H1 (cell line): ENCODE data around the gene SLC44A1. TPM values are rescaled to one million over a fixed set of nuclear protein-coding genes. Genes with fewer than 3 reads are reported as not detected.
A peak's percentile ranks its signal among the peaks of the same experiment; 100 is the strongest.

Source experiments
- CTCF ChIA-PET: fragments of 300-600 bp; sonication (Branson Sonifier 250); formaldehyde crosslinking; loops from one replicate; lab custom pipeline; 2021; ENCODE audit not compliant: partially characterized antibody; lab: Charles Lee
- POLR2A ChIA-PET: fragments of 300-600 bp; sonication (Branson Sonifier 250); formaldehyde crosslinking; loops from one replicate; lab custom pipeline; 2021; ENCODE audit warnings: inconsistent platforms; ENCODE audit not compliant: partially characterized antibody; lab: Charles Lee
- DNase-seq, 2 experiments: peaks; one replicate each; pipeline versions ENCODE4 v3.0.0 to v3.0.0-alpha.2; 2010 to 2022; ENCODE audit warnings: low spot score in 2 of 2, low read depth in 1 of 2, mixed read lengths in 1 of 2
- FAIRE-seq: peaks from 2 replicates; lab custom pipeline; 2011; peaks lifted over from hg19 to GRCh38; lab: Jason Lieb, UNC
- H2AFZ ChIP-seq: 2 replicates; pipeline ENCODE4 v1.8.1; 2012; ENCODE audit warnings: low read length, inconsistent platforms
- H2AK5ac ChIP-seq: 2 replicates; pipeline ENCODE4 v1.6.1; 2013; ENCODE audit warnings: low read depth, low read length
- H2BK120ac ChIP-seq: replicated peaks from 2 replicates; pipeline ENCODE3; 2013; ENCODE audit warnings: low read depth, low read length, inconsistent platforms
- H2BK12ac ChIP-seq: 2 replicates; pipeline ENCODE4 v1.6.1; 2013; ENCODE audit warnings: low read depth, low read length
- H2BK15ac ChIP-seq: 2 replicates; pipeline ENCODE4 v1.6.1; 2013; ENCODE audit warnings: low read length
- H2BK20ac ChIP-seq: 2 replicates; pipeline ENCODE4 v1.6.1; 2013; ENCODE audit warnings: low read length
- H2BK5ac ChIP-seq: 2 replicates; pipeline ENCODE4 v1.6.1; 2013; ENCODE audit warnings: low read depth, low read length
- H3K14ac ChIP-seq: 2 replicates; pipeline ENCODE4 v1.6.1; 2013; ENCODE audit warnings: inconsistent platforms; ENCODE audit not compliant: insufficient read length
- H3K18ac ChIP-seq: 2 replicates; pipeline ENCODE4 v1.6.1; 2013; ENCODE audit warnings: low read length; ENCODE audit errors: extremely low read depth
- H3K23ac ChIP-seq: 2 replicates; pipeline ENCODE4 v1.6.1; 2013; ENCODE audit warnings: inconsistent platforms; ENCODE audit not compliant: insufficient read length
- H3K23me2 ChIP-seq: 2 replicates; pipeline ENCODE4 v1.6.1; 2013; ENCODE audit warnings: low read depth, low read length
- H3K27ac ChIP-seq: 2 replicates; pipeline ENCODE4 v1.6.1; 2011; ENCODE audit warnings: low read depth, low read length, inconsistent platforms
- H3K27me3 ChIP-seq, 4 experiments: replicated peaks in 1 of 4; 1 replicate in 1 of 4; 2 replicates in 3 of 4; pipeline versions ENCODE4 v1.6.1 to v1.8.1; 2011 to 2013; ENCODE audit warnings: low read length in 3 of 4, mild to moderate bottlenecking in 3 of 4, inconsistent platforms in 2 of 4, mixed read lengths in 2 of 4, moderate library complexity in 1 of 4; ENCODE audit not compliant: control insufficient read depth in 3 of 4, insufficient read depth in 3 of 4; ENCODE audit errors: extremely low read depth in 1 of 4
- H3K36me3 ChIP-seq, 4 experiments: 2 replicates each; pipeline versions ENCODE4 v1.6.1 to v1.8.1; 2011 to 2013; ENCODE audit warnings: mild to moderate bottlenecking in 4 of 4, low read length in 3 of 4, moderate library complexity in 2 of 4, control low read depth in 1 of 4, inconsistent platforms in 1 of 4; ENCODE audit not compliant: insufficient read depth in 4 of 4, control insufficient read depth in 2 of 4
- H3K4ac ChIP-seq: replicated peaks from 2 replicates; pipeline ENCODE3; 2013; ENCODE audit warnings: low read length, low read depth, mixed read lengths, inconsistent platforms; ENCODE audit not compliant: insufficient read length
- H3K4me1 ChIP-seq, 4 experiments: replicated peaks in 1 of 4; 1 replicate in 1 of 4; 2 replicates in 3 of 4; pipeline versions ENCODE4 v1.6.1 to v1.8.1; 2011 to 2013; ENCODE audit warnings: low read length in 3 of 4, inconsistent platforms in 2 of 4, mixed read lengths in 1 of 4; ENCODE audit not compliant: insufficient read depth in 4 of 4, control insufficient read depth in 3 of 4
- H3K4me2 ChIP-seq, 2 experiments: 2 replicates each; pipeline versions ENCODE4 v1.6.1 to v1.8.1; 2011 to 2013; ENCODE audit warnings: low read depth in 2 of 2, low read length in 2 of 2, control low read depth in 1 of 2, inconsistent platforms in 1 of 2, mild to moderate bottlenecking in 1 of 2; ENCODE audit not compliant: insufficient read depth in 1 of 2
- H3K4me3 ChIP-seq, 4 experiments: fragments of 200-600, 300-600 bp in 1 of 4; sonication (generic), shearing (Covaris generic), sonication (Bioruptor Twin) in 1 of 4; 2 replicates each; pipeline versions ENCODE4 v1.5.1 to v1.8.1; 2011 to 2016; ENCODE audit warnings: low read length in 4 of 4, low read depth in 3 of 4, control low read depth in 2 of 4, inconsistent platforms in 2 of 4, mild to moderate bottlenecking in 2 of 4, mixed read lengths in 1 of 4, moderate library complexity in 1 of 4; ENCODE audit not compliant: insufficient read depth in 2 of 4; ENCODE audit errors: extremely low read depth in 1 of 4
- H3K56ac ChIP-seq: replicated peaks from 2 replicates; pipeline ENCODE3; 2013; ENCODE audit warnings: low read depth, mild to moderate bottlenecking, mixed read lengths, low read length, inconsistent platforms; ENCODE audit not compliant: insufficient read length
- H3K79me1 ChIP-seq: 2 replicates; pipeline ENCODE4 v1.6.1; 2013; ENCODE audit warnings: low read depth, low read length, control low read depth
- H3K79me2 ChIP-seq, 2 experiments: 2 replicates each; pipeline versions ENCODE4 v1.6.1 to v1.8.1; 2012 to 2013; ENCODE audit warnings: low read length in 2 of 2, mild to moderate bottlenecking in 2 of 2, inconsistent platforms in 1 of 2; ENCODE audit not compliant: insufficient read depth in 2 of 2, control insufficient read depth in 1 of 2
- H3K9ac ChIP-seq, 4 experiments: replicated peaks in 1 of 4; 1 replicate in 1 of 4; 2 replicates in 3 of 4; pipeline versions ENCODE4 v1.6.1 to v1.8.1; 2011 to 2013; ENCODE audit warnings: low read depth in 3 of 4, low read length in 3 of 4, control low read depth in 2 of 4, mild to moderate bottlenecking in 2 of 4, moderate library complexity in 2 of 4, inconsistent platforms in 1 of 4; ENCODE audit errors: extremely low read depth in 1 of 4
- H3K9me3 ChIP-seq, 2 experiments: 2 replicates each; pipeline versions ENCODE4 v1.6.1 to v1.8.1; 2012 to 2013; ENCODE audit warnings: mild to moderate bottlenecking in 2 of 2, moderate library complexity in 2 of 2, control low read depth in 1 of 2, inconsistent platforms in 1 of 2, low read depth in 1 of 2, low read length in 1 of 2, mixed read lengths in 1 of 2; ENCODE audit not compliant: insufficient read depth in 2 of 2
- H4K20me1 ChIP-seq, 2 experiments: replicated peaks in 1 of 2; 2 replicates each; pipeline versions ENCODE3 to v1.8.1; 2011 to 2013; ENCODE audit warnings: inconsistent platforms in 2 of 2, low read length in 2 of 2, mild to moderate bottlenecking in 1 of 2; ENCODE audit not compliant: insufficient read depth in 2 of 2, control insufficient read depth in 1 of 2
- H4K5ac ChIP-seq: 2 replicates; pipeline ENCODE4 v1.6.1; 2013; ENCODE audit warnings: low read length, low read depth, mixed read lengths, inconsistent platforms; ENCODE audit not compliant: insufficient read length
- H4K8ac ChIP-seq: 2 replicates; pipeline ENCODE4 v1.8.0; 2013; ENCODE audit warnings: mild to moderate bottlenecking, moderate library complexity, low read length, inconsistent platforms; ENCODE audit not compliant: insufficient read depth; ENCODE audit errors: extremely low read depth
- H4K91ac ChIP-seq: replicated peaks from 2 replicates; pipeline ENCODE3; 2013; ENCODE audit warnings: low read length, mixed read lengths, inconsistent platforms; ENCODE audit not compliant: insufficient read length
- CEBPB ChIP-seq: IDR thresholded peaks from 2 replicates; pipeline ENCODE4 v1.6.1; 2012; ENCODE audit warnings: low read depth, low read length
- CREB1 ChIP-seq: IDR thresholded peaks from 2 replicates; pipeline ENCODE4 v1.6.1; 2012; ENCODE audit warnings: inconsistent platforms
- CTBP2 ChIP-seq: IDR thresholded peaks from 2 replicates; pipeline ENCODE4 v1.7.0; 2011; ENCODE audit warnings: borderline replicate concordance, mild to moderate bottlenecking, moderate library complexity, mixed read lengths, low read length; ENCODE audit not compliant: insufficient read depth, insufficient read length
- EP300 ChIP-seq, 2 experiments: IDR thresholded peaks; 1 replicate in 1 of 2; 2 replicates in 1 of 2; pipeline ENCODE4 v1.6.1; 2011 to 2012; ENCODE audit warnings: low read depth in 2 of 2, low read length in 2 of 2, mild to moderate bottlenecking in 2 of 2, borderline replicate concordance in 1 of 2, inconsistent platforms in 1 of 2, moderate library complexity in 1 of 2
- HDAC2 ChIP-seq, 2 experiments: fragments of 300-600 bp in 1 of 2; sonication (generic) in 1 of 2; IDR thresholded peaks; 2 replicates each; pipeline ENCODE4 v1.6.1; 2011 to 2012; ENCODE audit warnings: low read depth in 2 of 2, low read length in 2 of 2, mild to moderate bottlenecking in 2 of 2, moderate library complexity in 2 of 2, borderline replicate concordance in 1 of 2, inconsistent platforms in 1 of 2
- HDAC6 ChIP-seq: IDR thresholded peaks from one replicate; pipeline ENCODE4 v1.7.1; 2012; ENCODE audit warnings: low read depth, mild to moderate bottlenecking, inconsistent platforms, low read length, moderate library complexity
- NANOG ChIP-seq: IDR thresholded peaks from 2 replicates; pipeline ENCODE4 v1.6.1; 2011; ENCODE audit warnings: low read length, low read depth, mild to moderate bottlenecking, inconsistent platforms; ENCODE audit not compliant: insufficient read depth, poor library complexity, severe bottlenecking
- POLR2AphosphoS5 ChIP-seq: IDR thresholded peaks from 2 replicates; pipeline ENCODE4 v1.6.1; 2011; ENCODE audit warnings: low read depth, low read length
- RAD21 ChIP-seq, 2 experiments: IDR thresholded peaks in 1 of 2; conservative IDR thresholded peaks in 1 of 2; 2 replicates each; pipeline ENCODE4 v1.6.1; 2011; ENCODE audit warnings: low read depth in 2 of 2, low read length in 2 of 2, improper control_type of control experiment in 1 of 2, inconsistent platforms in 1 of 2, mild to moderate bottlenecking in 1 of 2, moderate library complexity in 1 of 2
- SP1 ChIP-seq: IDR thresholded peaks from 2 replicates; pipeline ENCODE4 v1.6.1; 2011; ENCODE audit warnings: low read depth, low read length
- SRF ChIP-seq: IDR thresholded peaks from 2 replicates; pipeline ENCODE4 v1.6.1; 2011; ENCODE audit warnings: mild to moderate bottlenecking, low read depth, low read length, moderate library complexity
- TAF7 ChIP-seq: optimal IDR thresholded peaks from 2 replicates; pipeline ENCODE3; 2011; ENCODE audit warnings: low read depth, mild to moderate bottlenecking, inconsistent platforms, low read length, moderate library complexity, borderline replicate concordance
- polyA plus RNA-seq, 7 experiments: library from polyadenylated mRNA; depleted of rRNA in 3 of 7; stranded (reverse) in 5 of 7; unstranded in 2 of 7; fragments of >200 nt in 5 of 7; fragments of 200-250 nt in 2 of 7; gene quantifications; 1 replicate in 5 of 7; 2 replicates in 1 of 7; 4 replicates in 1 of 7; pipeline versions ENCODE4 v1.2.1 to v1.2.3, GENCODE V29; 2011 to 2013; ENCODE audit warnings: missing spikeins in 2 of 7, mixed read lengths in 2 of 7
- total RNA-seq: library from RNA; stranded (reverse); fragmentation: NEBNext Ultra II Directional; extraction: Animal tissue kit (Norgen Biotek cat#: 25700); gene quantifications from 2 replicates; pipeline ENCODE4 v1.2.1, GENCODE V29; 2021

SLC44A1 gene
- total and polyA plus RNA-seq, 2 of the 8 experiments (the other 6 are each of a cell fraction or from before 2014, with no cell fraction given): 30.5 to 71.2 TPM

DNA sequence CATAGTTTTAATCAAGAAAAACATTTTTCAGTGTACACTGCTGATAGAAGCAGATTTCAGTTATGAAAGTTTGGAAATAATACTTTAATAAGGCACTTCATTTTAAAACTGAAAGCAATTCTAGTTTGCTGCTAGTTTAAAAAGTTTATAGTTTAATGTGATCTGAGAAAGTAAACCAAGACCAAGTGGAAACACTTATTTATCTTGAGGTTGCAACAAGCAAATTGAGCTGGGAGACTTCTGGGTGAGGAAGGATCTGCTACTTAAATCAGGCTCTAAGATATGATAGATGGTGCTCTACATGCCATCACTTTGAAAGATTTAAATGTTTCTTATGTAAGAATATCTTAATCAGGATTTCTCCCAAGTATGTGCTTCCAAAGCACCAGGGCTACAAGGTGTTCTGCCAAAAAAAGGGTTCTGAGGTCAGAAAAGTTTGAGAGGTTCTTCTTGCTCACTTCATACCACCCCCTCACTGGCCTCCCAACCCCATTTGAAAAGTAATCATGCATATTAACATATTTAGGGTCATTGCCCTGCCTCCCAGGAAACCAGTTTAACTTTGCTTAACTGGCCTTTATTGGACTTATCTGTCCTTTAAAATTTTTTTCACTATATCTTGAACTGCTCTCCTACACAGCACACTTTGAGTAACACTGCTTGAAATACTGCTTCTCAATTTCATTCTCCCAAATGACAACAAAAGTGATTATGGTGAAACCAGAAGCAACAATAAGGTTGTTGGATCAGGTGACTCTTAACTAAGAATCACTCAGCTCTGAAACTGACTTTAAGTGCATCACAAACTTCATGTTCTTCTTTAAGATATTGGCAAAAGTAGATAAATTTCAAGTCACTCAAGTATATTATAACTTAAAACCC lies 15.5 kb downstream of the SLC44A1 start:
- FAIRE-seq (no peak), DNase-seq (no peak)
- Histone ChIP-seq H2AFZ (no peak overlapping the region), H2BK5ac (no peak overlapping the region), H2BK15ac (no peak overlapping the region), H3K9ac (no peak overlapping the region), H3K36me3 (no peaks in the 10 kb centered on the region), H4K8ac (no peak overlapping the region), H3K4me3 (peak overlapping the region in 1 of 4 experiments; percentile 7; a peak in 1 of 8 replicates), H3K27ac (no peak overlapping the region), H2AK5ac (no peak overlapping the region), H2BK12ac (no peak overlapping the region), H3K14ac (no peak overlapping the region), H3K9me3 (no peaks in the 10 kb centered on the region), H3K27me3 (no peaks in the 10 kb centered on the region), H3K4me1 (peaks cover 0 to 6% (median 3%) of the 10 kb centered on the region in 4 experiments; a peak in 3 of 7 replicates), H2BK120ac (no peak overlapping the region), H3K23ac (no peak overlapping the region), H3K56ac (no peak overlapping the region), H3K79me1 (peaks cover 7% of the 10 kb centered on the region), H3K23me2 (no peaks in the 10 kb centered on the region), H4K20me1 (peaks cover 0 to 2% of the 10 kb centered on the region in 2 experiments), H4K91ac (no peak overlapping the region), H3K79me2 (peaks cover 0 to 90% of the 10 kb centered on the region in 2 experiments; a peak in 3 of 4 replicates), H3K4me2 (no peak overlapping the region), H3K4ac (no peak overlapping the region), H4K5ac (no peak overlapping the region), H2BK20ac (no peak overlapping the region), H3K18ac (no peak overlapping the region)
- CTCF ChIA-PET: interaction anchor here (1.7 kb wide), 1 partner anchor 12 kb away, joined by 4 read pairs; no protein-coding TSS in a partner anchor
- POLR2A ChIA-PET: interaction anchor here (2.8 kb wide), 1 partner anchor 15 kb away, joined by 8 read pairs; the partner anchor contains the start of gene SLC44A1
- TF ChIP-seq CEBPB (no peak), SRF (no peak), EP300 (IDR thresholded peaks at IDR 0.05; ENCODE audit: borderline replicate concordance in 1 of 2, low read depth in 2 of 2, low read length in 2 of 2) (no peak), CTBP2 (no peak), POLR2AphosphoS5 (no peak), CREB1 (no peak), HDAC6 (no peak), TAF7 (no peak), NANOG (no peak), SP1 (no peak), HDAC2 (IDR thresholded peaks at IDR 0.05; ENCODE audit: borderline replicate concordance in 1 of 2, low read depth in 2 of 2, low read length in 2 of 2) (no peak), RAD21 (IDR thresholded peaks at IDR 0.05 in 1 of 2, conservative IDR thresholded peaks at IDR 0.05 in 1 of 2; ENCODE audit: low read depth in 2 of 2, low read length in 2 of 2) (no peak)
